Activated CD4-positive, alpha-beta T cell treated with anti-CD3 and anti-CD28 coated beads, Interleukin-2, amount 10 ng/mL, durations not matched to agents 24 days and 14 days (primary cell): ENCODE data around the gene PDE3A. TPM values are rescaled to one million over a fixed set of nuclear protein-coding genes. Genes with fewer than 3 reads are reported as not detected.

Experiments used
- DNase-seq: peaks from one replicate; pipeline ENCODE4 v3.0.0; 2022
- H3K27ac Mint-ChIP-seq: one replicate; pipeline ENCODE4 v1.8.0; 2022; ENCODE audit warnings: mild to moderate bottlenecking, mixed read lengths
- H3K27me3 Mint-ChIP-seq: one replicate; pipeline ENCODE4 v1.8.0; 2022; ENCODE audit warnings: mixed read lengths
- H3K36me3 Mint-ChIP-seq: one replicate; pipeline ENCODE4 v1.8.0; 2022; ENCODE audit warnings: low read depth, mild to moderate bottlenecking, mixed read lengths
- H3K4me1 Mint-ChIP-seq: one replicate; pipeline ENCODE4 v1.8.0; 2021; ENCODE audit warnings: mixed read lengths
- H3K4me3 Mint-ChIP-seq: one replicate; pipeline ENCODE4 v1.8.0; 2022; ENCODE audit warnings: mild to moderate bottlenecking, moderate library complexity, mixed read lengths
- H3K9me3 Mint-ChIP-seq: one replicate; pipeline ENCODE4 v1.8.0; 2021; ENCODE audit warnings: mixed read lengths
- intact Hi-C: fragments of 100-400 bp; cut with micrococcal nuclease; formaldehyde crosslinking; loops from one replicate; pipeline ENCODE4 v1.15.1; 2023
- total RNA-seq: library from RNA; stranded (reverse); gene quantifications from 2 replicates; pipeline ENCODE4 v1.2.3, GENCODE V29; 2022

The PDE3A gene
- total RNA-seq, 1 donor from 2014 or later, result not detected

- no peak overlapping the region for H3K27ac Mint-ChIP-seq
- H3K9me3 Mint-ChIP-seq, result no peaks in the 10 kb centered on the region
- no peaks in the 10 kb centered on the region for H3K4me1 Mint-ChIP-seq
- no peaks in the 10 kb centered on the region for H3K36me3 Mint-ChIP-seq
- no peak overlapping the region for H3K4me3 Mint-ChIP-seq
- intact Hi-C loops, result no loop called here
- DNase-seq, result no peak
- peaks cover 39% of the 10 kb centered on the region for H3K27me3 Mint-ChIP-seq
These were observed 1.4 kb upstream of the PDE3A start for GRCh38 chr12:20366776-20367409.

- DNase-seq, result no peak
- Mint-ChIP-seq H3K27ac (no peak overlapping the region), H3K36me3 (no peaks in the 10 kb centered on the region), H3K27me3 (peaks cover 39% of the 10 kb centered on the region), H3K4me1 (no peaks in the 10 kb centered on the region), H3K4me3 (no peak overlapping the region), H3K9me3 (no peaks in the 10 kb centered on the region)
- intact Hi-C loops, result no loop called here
These were observed 689 bp upstream of the PDE3A start for GRCh38 chr12:20367583-20368113.

GRCh38 chr12:20368651-20369304, 441 bp downstream of the PDE3A start:
- H3K27me3 Mint-ChIP-seq, result peaks cover 39% of the 10 kb centered on the region
- H3K4me3 Mint-ChIP-seq, result peak overlapping the region; percentile 41
- DNase-seq, result no peak
- intact Hi-C loops, result no loop called here
- H3K4me1 Mint-ChIP-seq, result no peaks in the 10 kb centered on the region
- H3K36me3 Mint-ChIP-seq, result no peaks in the 10 kb centered on the region
- H3K9me3 Mint-ChIP-seq, result no peaks in the 10 kb centered on the region
- no peak overlapping the region for H3K27ac Mint-ChIP-seq

DNA sequence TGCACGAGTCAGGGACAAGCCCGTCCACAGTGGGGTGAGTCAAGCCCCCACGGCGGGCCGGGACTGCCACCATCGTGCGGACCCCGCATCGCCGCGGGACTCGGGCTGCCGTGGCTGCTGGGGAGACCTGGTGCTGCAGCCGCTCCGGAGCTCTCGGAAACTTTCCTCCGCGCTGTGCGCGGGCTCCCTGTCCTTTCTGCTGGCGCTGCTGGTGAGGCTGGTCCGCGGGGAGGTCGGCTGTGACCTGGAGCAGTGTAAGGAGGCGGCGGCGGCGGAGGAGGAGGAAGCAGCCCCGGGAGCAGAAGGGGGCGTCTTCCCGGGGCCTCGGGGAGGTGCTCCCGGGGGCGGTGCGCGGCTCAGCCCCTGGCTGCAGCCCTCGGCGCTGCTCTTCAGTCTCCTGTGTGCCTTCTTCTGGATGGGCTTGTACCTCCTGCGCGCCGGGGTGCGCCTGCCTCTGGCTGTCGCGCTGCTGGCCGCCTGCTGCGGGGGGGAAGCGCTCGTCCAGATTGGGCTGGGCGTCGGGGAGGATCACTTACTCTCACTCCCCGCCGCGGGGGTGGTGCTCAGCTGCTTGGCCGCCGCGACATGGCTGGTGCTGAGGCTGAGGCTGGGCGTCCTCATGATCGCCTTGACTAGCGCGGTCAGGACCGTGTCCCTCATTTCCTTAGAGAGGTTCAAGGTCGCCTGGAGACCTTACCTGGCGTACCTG, 1.1 kb downstream of the PDE3A start:
- H3K27me3 Mint-ChIP-seq, result peaks cover 39% of the 10 kb centered on the region
- H3K27ac Mint-ChIP-seq, result no peak overlapping the region
- H3K4me1 Mint-ChIP-seq, result no peaks in the 10 kb centered on the region
- no peak overlapping the region for H3K4me3 Mint-ChIP-seq
- H3K9me3 Mint-ChIP-seq, result no peaks in the 10 kb centered on the region
- DNase-seq, result no peak
- no peaks in the 10 kb centered on the region for H3K36me3 Mint-ChIP-seq
- intact Hi-C loops, result no loop called here

DNA sequence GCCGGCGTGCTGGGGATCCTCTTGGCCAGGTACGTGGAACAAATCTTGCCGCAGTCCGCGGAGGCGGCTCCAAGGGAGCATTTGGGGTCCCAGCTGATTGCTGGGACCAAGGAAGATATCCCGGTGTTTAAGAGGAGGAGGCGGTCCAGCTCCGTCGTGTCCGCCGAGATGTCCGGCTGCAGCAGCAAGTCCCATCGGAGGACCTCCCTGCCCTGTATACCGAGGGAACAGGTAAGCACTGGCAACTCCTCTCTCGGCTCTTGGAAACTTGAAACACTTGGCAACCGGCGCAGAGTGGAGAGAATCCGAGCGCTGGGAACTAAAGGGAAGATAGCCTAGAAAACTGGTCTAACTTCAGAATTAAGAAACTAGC, 1.7 kb downstream of the PDE3A start:
- no peak for DNase-seq
- Mint-ChIP-seq H3K9me3 (no peaks in the 10 kb centered on the region), H3K4me1 (no peaks in the 10 kb centered on the region), H3K4me3 (no peak overlapping the region), H3K27ac (no peak overlapping the region), H3K27me3 (peaks cover 39% of the 10 kb centered on the region), H3K36me3 (no peaks in the 10 kb centered on the region)
- intact Hi-C loops, result no loop called here

GRCh38 chr12:20370866-20371519, 2.7 kb downstream of the PDE3A start:
- Mint-ChIP-seq H3K27ac (no peak overlapping the region), H3K36me3 (no peaks in the 10 kb centered on the region), H3K4me1 (no peaks in the 10 kb centered on the region), H3K27me3 (peaks cover 39% of the 10 kb centered on the region), H3K4me3 (no peak overlapping the region), H3K9me3 (no peaks in the 10 kb centered on the region)
- intact Hi-C loops, result no loop called here
- DNase-seq, result no peak

- intact Hi-C loops, result no loop called here
- no peaks in the 10 kb centered on the region for H3K36me3 Mint-ChIP-seq
- no peaks in the 10 kb centered on the region for H3K4me1 Mint-ChIP-seq
- H3K27me3 Mint-ChIP-seq, result peaks cover 30% of the 10 kb centered on the region
- no peak overlapping the region for H3K27ac Mint-ChIP-seq
- no peaks in the 10 kb centered on the region for H3K9me3 Mint-ChIP-seq
- DNase-seq, result no peak
- H3K4me3 Mint-ChIP-seq, result no peak overlapping the region
These were observed 4.2 kb downstream of the PDE3A start for GRCh38 chr12:20372326-20373096.

DNA sequence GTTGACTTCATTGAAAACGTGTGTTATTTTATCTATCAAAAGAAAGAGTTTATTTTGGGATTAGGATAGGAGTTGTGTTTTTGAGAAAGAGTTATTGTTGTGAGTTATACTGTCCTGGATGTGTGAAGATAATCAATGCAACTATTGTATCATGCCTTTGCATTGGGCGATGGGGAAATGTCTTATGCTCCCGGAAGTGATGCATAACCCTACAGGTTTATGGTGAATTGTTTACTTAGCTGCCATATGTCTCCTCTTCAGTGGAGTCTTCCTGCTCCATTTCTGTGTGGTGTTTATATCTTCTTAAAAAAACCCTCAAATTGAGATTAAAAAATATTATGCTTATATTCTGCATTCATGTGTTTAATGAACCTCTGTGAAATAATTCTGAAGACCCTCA, 6.5 kb downstream of the PDE3A start:
- peaks cover 13% of the 10 kb centered on the region for H3K27me3 Mint-ChIP-seq
- no peaks in the 10 kb centered on the region for H3K9me3 Mint-ChIP-seq
- intact Hi-C loops, result no loop called here

DNA sequence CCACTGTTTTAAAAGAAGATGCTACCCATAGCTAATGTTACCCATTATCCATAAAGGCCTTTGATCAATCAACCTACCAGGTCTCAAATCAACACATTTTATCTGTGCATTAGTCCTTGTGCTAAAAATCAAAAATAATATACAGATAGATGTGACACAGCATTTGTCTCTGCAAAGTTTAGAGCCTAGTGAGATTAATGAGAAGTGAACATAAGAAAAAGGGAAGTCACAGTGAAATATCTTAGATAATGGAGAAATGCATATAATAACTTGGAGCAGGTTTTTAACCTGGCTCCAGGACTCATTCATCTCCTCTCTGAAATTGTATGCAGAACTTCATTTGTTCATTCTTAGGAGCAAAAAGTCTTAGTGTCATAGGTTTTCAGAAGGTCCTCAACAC, 7.2 kb downstream of the PDE3A start:
- DNase-seq, result no peak
- Mint-ChIP-seq H3K36me3 (no peaks in the 10 kb centered on the region), H3K4me3 (no peak overlapping the region), H3K27ac (no peak overlapping the region), H3K9me3 (no peaks in the 10 kb centered on the region), H3K4me1 (no peaks in the 10 kb centered on the region), H3K27me3 (peaks cover 6% of the 10 kb centered on the region)
- intact Hi-C loops, result no loop called here

More for the DNA sequence above, 6.5 kb downstream of the PDE3A start:
- Mint-ChIP-seq H3K4me1 (no peaks in the 10 kb centered on the region), H3K4me3 (no peak overlapping the region), H3K36me3 (no peaks in the 10 kb centered on the region), H3K27ac (no peak overlapping the region)
- no peak for DNase-seq

GRCh38 chr12:20376984-20377383, 8.6 kb downstream of the PDE3A start:
- no peaks in the 10 kb centered on the region for H3K36me3 Mint-ChIP-seq
- H3K9me3 Mint-ChIP-seq, result no peaks in the 10 kb centered on the region
- no peaks in the 10 kb centered on the region for H3K4me1 Mint-ChIP-seq
- no peak for DNase-seq
- intact Hi-C loops, result no loop called here
- H3K27me3 Mint-ChIP-seq, result no peaks in the 10 kb centered on the region
- no peak overlapping the region for H3K27ac Mint-ChIP-seq
- H3K4me3 Mint-ChIP-seq, result no peak overlapping the region

- Mint-ChIP-seq H3K4me1 (no peaks in the 10 kb centered on the region), H3K4me3 (no peak overlapping the region), H3K9me3 (no peaks in the 10 kb centered on the region), H3K27ac (no peak overlapping the region), H3K36me3 (no peaks in the 10 kb centered on the region), H3K27me3 (no peaks in the 10 kb centered on the region)
- intact Hi-C loops, result no loop called here
- DNase-seq, result no peak
These were observed 9.4 kb downstream of the PDE3A start for GRCh38 chr12:20377750-20378149.

- no peak for DNase-seq
- H3K36me3 Mint-ChIP-seq, result no peaks in the 10 kb centered on the region
- no peak overlapping the region for H3K4me3 Mint-ChIP-seq
- H3K4me1 Mint-ChIP-seq, result no peaks in the 10 kb centered on the region
- intact Hi-C loops, result no loop called here
- H3K9me3 Mint-ChIP-seq, result peaks cover 9% of the 10 kb centered on the region
- no peak overlapping the region for H3K27ac Mint-ChIP-seq
- H3K27me3 Mint-ChIP-seq, result no peaks in the 10 kb centered on the region
These were observed 13.8 kb downstream of the PDE3A start for GRCh38 chr12:20382117-20382516.

DNA sequence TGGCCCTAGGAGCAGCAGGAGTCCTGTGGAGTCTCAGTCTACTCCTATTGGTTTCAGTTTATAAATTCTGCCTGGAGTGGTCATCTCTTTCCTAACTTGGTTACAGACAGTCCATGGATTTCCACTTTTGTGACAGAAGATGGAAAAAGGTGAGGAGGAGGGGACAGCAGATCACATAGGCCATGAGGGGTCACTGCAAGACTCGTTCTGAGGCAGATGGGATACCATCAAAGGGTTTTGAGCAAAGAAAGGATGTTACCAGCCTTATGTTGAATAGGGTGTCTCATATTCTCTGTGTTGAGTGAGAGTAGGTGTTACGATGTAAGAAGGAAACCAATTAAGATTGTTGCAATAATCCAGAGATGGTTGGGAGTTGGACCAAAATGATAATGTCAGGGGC, 15.3 kb downstream of the PDE3A start:
- intact Hi-C loops, result no loop called here
- Mint-ChIP-seq H3K4me3 (no peak overlapping the region), H3K27me3 (no peaks in the 10 kb centered on the region), H3K36me3 (no peaks in the 10 kb centered on the region), H3K9me3 (peaks cover 9% of the 10 kb centered on the region), H3K4me1 (no peaks in the 10 kb centered on the region), H3K27ac (no peak overlapping the region)
- DNase-seq, result no peak
